CD4-positive, alpha-beta T cell (primary cell): Measurements from ENCODE around the gene ALS2CL. TPM values are rescaled to one million over a fixed set of nuclear protein-coding genes. Genes with fewer than 3 reads are reported as not detected.

ENCODE experiments used
- ATAC-seq: fragments of 200-7000 bp; cut with Tn5 transposase; one replicate; pipeline ENCODE4 v1.10.0; 2022; ENCODE audit warnings: mild to moderate bottlenecking; ENCODE audit not compliant: poor library complexity
- CTCF ChIA-PET: fragments of 350-600 bp; sonication (Branson Sonifier 250); formaldehyde crosslinking; loops from one replicate; lab custom pipeline; 2021; ENCODE audit warnings: antibody characterized with exemption, inconsistent platforms; lab: Charles Lee
- POLR2A ChIA-PET: fragments of 350-600 bp; sonication (Branson Sonifier 250); formaldehyde crosslinking; loops from one replicate; lab custom pipeline; 2021; ENCODE audit warnings: antibody characterized with exemption, inconsistent platforms; lab: Charles Lee
- DNase-seq, 14 experiments: peaks; one replicate each; pipeline ENCODE4 v3.0.0-alpha.2; 2013 to 2020; ENCODE audit warnings: mixed read lengths in 2 of 14
- H3K27ac ChIP-seq, 2 donors: one replicate each; pipeline versions ENCODE4 v1.5.1 to v1.7.0; 2013; ENCODE audit warnings: low read length in 2 of 2, low read depth in 1 of 2, mild to moderate bottlenecking in 1 of 2
- H3K27me3 ChIP-seq, 2 experiments: 1 replicate in 1 of 2; 2 replicates in 1 of 2; pipeline versions ENCODE4 v1.6.1 to v1.7.0; 2013; ENCODE audit warnings: low read length in 2 of 2, control low read depth in 1 of 2, mild to moderate bottlenecking in 1 of 2, moderate library complexity in 1 of 2; ENCODE audit not compliant: insufficient read depth in 2 of 2, control insufficient read depth in 1 of 2
- H3K36me3 ChIP-seq: one replicate; pipeline ENCODE4 v1.6.1; 2013; ENCODE audit warnings: low read length, control low read depth; ENCODE audit not compliant: insufficient read depth
- H3K4me1 ChIP-seq: one replicate; pipeline ENCODE4 v1.6.1; 2013; ENCODE audit warnings: low read length, control low read depth; ENCODE audit not compliant: insufficient read depth
- H3K4me3 ChIP-seq: one replicate; pipeline ENCODE4 v1.5.1; 2013; ENCODE audit warnings: mild to moderate bottlenecking, low read length, moderate library complexity
- H3K9me3 ChIP-seq, 2 experiments: 1 replicate in 1 of 2; 2 replicates in 1 of 2; pipeline versions ENCODE4 v1.6.1 to v1.7.0; 2013; ENCODE audit warnings: low read length in 2 of 2, mild to moderate bottlenecking in 2 of 2, control low read depth in 1 of 2, moderate library complexity in 1 of 2; ENCODE audit not compliant: control insufficient read depth in 1 of 2, insufficient read depth in 1 of 2
- H3K27ac Mint-ChIP-seq: one replicate; pipeline ENCODE4 v1.8.0; 2020; ENCODE audit warnings: mixed read lengths
- H3K27me3 Mint-ChIP-seq: one replicate; pipeline ENCODE4 v1.8.0; 2021; ENCODE audit warnings: mixed read lengths
- H3K36me3 Mint-ChIP-seq: one replicate; pipeline ENCODE4 v1.8.0; 2021; ENCODE audit warnings: low read depth, mixed read lengths
- H3K4me1 Mint-ChIP-seq: one replicate; pipeline ENCODE4 v1.8.0; 2021; ENCODE audit warnings: low read depth, mixed read lengths
- H3K4me3 Mint-ChIP-seq: one replicate; pipeline ENCODE4 v1.8.0; 2020; ENCODE audit warnings: mild to moderate bottlenecking, mixed read lengths
- H3K9me3 Mint-ChIP-seq: one replicate; pipeline ENCODE4 v1.8.0; 2020; ENCODE audit warnings: mixed read lengths
- CTCF ChIP-seq: fragments of 200-600 bp; IDR thresholded peaks from one replicate; pipeline ENCODE4 v1.8.0; 2022; ENCODE audit warnings: antibody characterized with exemption, mild to moderate bottlenecking
- intact Hi-C, 2 experiments: fragments of 100-400 bp; cut with DNase I in 1 of 2; cut with micrococcal nuclease in 1 of 2; formaldehyde crosslinking; loops; one replicate each; pipeline versions ENCODE4 v1.15.1 to v1.9.0; 2023 to 2025; cut with DNase I, micrococcal nuclease
- total RNA-seq, 174 experiments: library from RNA in 2 of 174; stranded (reverse) in 2 of 174; gene quantifications; one replicate each; pipeline ENCODE4 v1.2.3 and lab custom pipeline; 2021 to 2026

ALS2CL gene
- total RNA-seq, 2 experiments from 2014 or later: 45.8 to 47.6 TPM

GRCh38 chr3:46675843-46676567 lies 17.5 kb downstream of the ALS2CL start:
- CTCF ChIA-PET: no interaction called here

GRCh38 chr3:46675426-46675825 lies 18.1 kb downstream of the ALS2CL start:
- H3K27me3 ChIP-seq: no peaks in the 10 kb centered on the region
- Mint-ChIP-seq H3K9me3 (no peaks in the 10 kb centered on the region), H3K4me3 (no peak overlapping the region), H3K27me3 (no peaks in the 10 kb centered on the region), H3K27ac (no peak overlapping the region), H3K4me1 (no peaks in the 10 kb centered on the region), H3K36me3 (peaks cover 51% of the 10 kb centered on the region)
- H3K9me3 ChIP-seq: no peaks in the 10 kb centered on the region
- DNase-seq: no peak
- H3K36me3 ChIP-seq: peaks cover 12% of the 10 kb centered on the region
- ATAC-seq: no peak
- CTCF ChIA-PET: no interaction called here
- H3K27ac ChIP-seq: no peak overlapping the region
- no peaks in the 10 kb centered on the region for H3K4me1 ChIP-seq
- POLR2A ChIA-PET: no interaction called here
- intact Hi-C loops: no loop called here
- H3K4me3 ChIP-seq: no peak overlapping the region
- TF ChIP-seq CTCF: no peak

More at GRCh38 chr3:46675843-46676567, 17.5 kb downstream of the ALS2CL start:
- no peak for ATAC-seq
- Mint-ChIP-seq H3K9me3 (no peaks in the 10 kb centered on the region), H3K4me3 (no peak overlapping the region), H3K27ac (no peak overlapping the region), H3K36me3 (peaks cover 56% of the 10 kb centered on the region), H3K4me1 (no peaks in the 10 kb centered on the region), H3K27me3 (no peaks in the 10 kb centered on the region)
- intact Hi-C loops: no loop called here
- peaks cover 12% of the 10 kb centered on the region for H3K36me3 ChIP-seq
- no peak overlapping the region for H3K27ac ChIP-seq
- no peaks in the 10 kb centered on the region for H3K4me1 ChIP-seq
- H3K27me3 ChIP-seq: no peaks in the 10 kb centered on the region
- DNase-seq: no peak
- no peaks in the 10 kb centered on the region for H3K9me3 ChIP-seq
- no peak overlapping the region for H3K4me3 ChIP-seq
- TF ChIP-seq CTCF: no peak
- POLR2A ChIA-PET: no interaction called here

GRCh38 chr3:46674031-46674845 lies 19.2 kb downstream of the ALS2CL start:
- Histone ChIP-seq H3K4me3 (no peak overlapping the region), H3K36me3 (peaks cover 12% of the 10 kb centered on the region), H3K27ac (no peak overlapping the region), H3K4me1 (no peaks in the 10 kb centered on the region), H3K9me3 (no peaks in the 10 kb centered on the region), H3K27me3 (no peaks in the 10 kb centered on the region)
- ChIA-PET CTCF (no interaction called here), POLR2A (no interaction called here)
- ATAC-seq (no peak), DNase-seq (no peak)
- Mint-ChIP-seq H3K4me1 (no peaks in the 10 kb centered on the region), H3K27ac (no peak overlapping the region), H3K36me3 (peaks cover 40% of the 10 kb centered on the region), H3K4me3 (no peak overlapping the region), H3K9me3 (no peaks in the 10 kb centered on the region), H3K27me3 (no peaks in the 10 kb centered on the region)
- intact Hi-C loops: no loop called here
- TF ChIP-seq CTCF: no peak
